HuH-7 (cell line): ENCODE results near the gene EID2.

Experiments used
- DNase-seq: peaks from one replicate; pipeline ENCODE4 v3.0.0; 2011; ENCODE audit warnings: low spot score

Gene EID2

GRCh38 chr19:39533791-39534190 lies 6.2 kb downstream of the EID2 start:
- DNase-seq, result no peak

- DNase-seq, result no peak
These were observed 6.9 kb downstream of the EID2 start for GRCh38 chr19:39533003-39533512.

DNA sequence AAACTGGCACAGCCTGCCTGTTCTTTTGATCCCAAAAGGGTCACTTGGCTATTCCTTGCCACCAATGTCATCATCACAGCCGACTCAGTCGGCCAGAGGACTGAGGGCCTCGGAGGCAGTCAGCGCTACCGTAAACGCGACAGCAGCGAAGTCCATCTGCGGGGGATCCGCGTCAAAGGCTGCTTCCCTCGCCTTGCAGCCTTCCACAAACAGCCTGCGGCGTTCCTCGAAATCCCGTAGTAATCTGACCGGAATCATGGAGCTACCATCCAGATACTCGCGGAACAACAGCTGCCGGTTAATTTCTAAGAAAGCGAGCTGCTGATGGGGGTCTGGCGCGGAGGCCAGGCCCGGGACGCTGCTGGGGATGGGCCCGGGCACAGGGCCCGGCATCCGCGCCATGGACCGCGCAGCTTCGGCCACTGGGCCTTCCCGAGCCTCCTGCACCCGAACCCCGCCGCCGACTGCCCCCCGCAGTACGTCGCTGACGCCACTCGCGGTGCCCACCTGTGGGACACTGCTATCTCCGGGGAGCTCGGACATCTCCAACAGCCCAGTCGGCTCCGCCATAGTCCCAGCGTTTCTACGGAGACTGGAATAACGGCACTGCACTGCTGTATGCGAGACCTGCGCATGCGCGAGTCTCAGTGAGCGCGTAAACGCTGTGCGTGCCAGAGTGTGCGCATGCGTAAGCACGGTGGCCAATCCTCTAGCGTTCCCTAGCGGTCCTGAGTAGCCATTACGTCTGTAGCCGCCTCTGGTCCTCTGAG lies 7.5 kb downstream of the EID2 start, which contains the start of gene EID2B:
Gene EID2B, minus strand, starts transcription at position 620 of the 770 bp plus-strand sequence. Its CDS starts 50 bp downstream, at position 570.
- peak; percentile 98 for DNase-seq

- DNase-seq, result no peak
These were observed 8.1 kb downstream of the EID2 start for GRCh38 chr19:39531834-39532232.

DNA sequence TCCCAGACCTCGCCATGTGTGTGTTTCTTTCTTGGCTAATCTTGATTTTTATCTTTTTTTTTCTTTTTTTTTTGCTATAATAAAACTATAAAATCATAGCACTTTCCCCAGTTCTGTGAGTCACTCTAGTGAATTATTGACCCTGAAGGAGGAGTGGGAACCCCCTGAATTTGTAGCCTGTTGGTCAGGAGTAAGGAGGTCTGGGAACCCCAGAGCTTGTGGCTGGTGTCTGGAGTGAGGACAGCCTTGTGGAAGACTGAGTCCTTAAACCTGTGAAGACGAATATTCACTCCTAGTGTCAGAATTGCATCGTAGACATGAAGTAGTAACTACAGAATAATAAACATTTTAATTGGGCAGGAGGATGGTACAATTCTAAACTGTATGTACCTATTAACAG lies 14.8 kb downstream of the EID2 start:
- DNase-seq, result no peak

DNA sequence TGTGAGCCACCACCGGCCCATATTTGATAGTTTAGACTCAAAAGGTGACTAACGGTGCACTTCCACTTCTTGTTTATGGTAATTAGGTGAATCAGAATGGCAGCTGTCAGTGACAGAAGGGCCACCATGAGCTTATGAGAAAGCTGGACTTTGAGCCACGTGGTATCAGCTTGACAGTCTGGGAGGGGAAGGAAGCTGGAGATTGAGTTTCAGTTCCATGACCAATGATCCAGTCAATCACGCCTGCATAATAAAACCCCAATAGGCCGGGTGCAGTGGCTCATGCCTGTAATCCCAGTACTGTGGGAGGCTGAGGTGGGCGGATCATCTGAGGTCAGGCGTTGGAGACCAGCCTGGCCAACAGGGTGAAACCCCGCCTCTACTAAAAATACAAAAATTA lies 15.5 kb downstream of the EID2 start:
- no peak for DNase-seq

DNA sequence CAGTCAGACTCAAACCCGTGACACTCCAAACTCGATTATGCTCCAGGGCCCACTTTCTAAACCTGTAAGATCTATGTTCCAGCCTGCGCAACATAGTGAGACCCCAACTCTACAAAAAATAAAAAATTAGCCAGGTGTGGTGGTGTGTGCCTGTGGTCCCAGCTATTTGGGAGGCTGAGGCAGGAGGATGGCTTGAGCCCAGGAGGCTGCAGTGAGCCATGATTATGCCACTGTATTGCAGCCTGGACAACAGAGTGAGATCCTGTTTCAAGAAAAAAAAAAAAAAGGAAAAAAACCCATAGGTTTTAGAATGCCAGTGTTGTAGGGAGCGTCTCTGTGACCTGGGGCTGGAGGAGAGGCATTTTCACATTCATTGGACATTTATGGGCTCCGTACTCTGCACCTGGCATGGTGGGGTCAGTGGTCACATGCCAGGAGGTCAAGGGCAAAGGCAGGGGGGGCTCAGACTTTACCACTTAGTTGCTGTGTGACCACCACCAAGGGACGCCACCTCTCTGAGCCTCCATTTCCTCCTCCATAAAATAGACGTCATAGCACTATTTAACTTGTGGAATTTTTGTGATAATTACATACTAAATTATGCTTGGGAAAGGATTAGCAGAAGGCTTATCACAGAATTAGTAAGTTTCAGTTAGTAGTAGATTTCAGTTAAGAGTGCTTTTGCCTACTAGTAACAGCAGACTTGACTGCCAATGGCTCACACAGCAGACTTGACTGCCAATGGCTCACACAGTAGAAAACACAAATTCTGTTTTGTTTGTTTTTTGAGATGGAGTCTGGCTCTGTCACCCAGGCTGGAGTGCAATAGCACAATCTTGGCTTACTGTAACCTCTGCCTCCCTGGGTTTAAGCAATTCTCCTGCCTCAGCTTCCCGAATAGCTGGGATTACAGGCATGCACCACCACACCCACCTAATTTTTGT lies 19.1 kb downstream of the EID2 start:
- no peak for DNase-seq

- no peak for DNase-seq
These were observed 21.0 kb downstream of the EID2 start for GRCh38 chr19:39518975-39519374.

- no peak for DNase-seq
These were observed 21.5 kb downstream of the EID2 start for GRCh38 chr19:39518458-39518857.

GRCh38 chr19:39517432-39517831 lies 22.5 kb downstream of the EID2 start:
- no peak for DNase-seq

GRCh38 chr19:39516270-39516669 lies 23.7 kb downstream of the EID2 start:
- DNase-seq, result no peak

GRCh38 chr19:39515551-39516191 lies 24.3 kb downstream of the EID2 start:
- no peak for DNase-seq

DNA sequence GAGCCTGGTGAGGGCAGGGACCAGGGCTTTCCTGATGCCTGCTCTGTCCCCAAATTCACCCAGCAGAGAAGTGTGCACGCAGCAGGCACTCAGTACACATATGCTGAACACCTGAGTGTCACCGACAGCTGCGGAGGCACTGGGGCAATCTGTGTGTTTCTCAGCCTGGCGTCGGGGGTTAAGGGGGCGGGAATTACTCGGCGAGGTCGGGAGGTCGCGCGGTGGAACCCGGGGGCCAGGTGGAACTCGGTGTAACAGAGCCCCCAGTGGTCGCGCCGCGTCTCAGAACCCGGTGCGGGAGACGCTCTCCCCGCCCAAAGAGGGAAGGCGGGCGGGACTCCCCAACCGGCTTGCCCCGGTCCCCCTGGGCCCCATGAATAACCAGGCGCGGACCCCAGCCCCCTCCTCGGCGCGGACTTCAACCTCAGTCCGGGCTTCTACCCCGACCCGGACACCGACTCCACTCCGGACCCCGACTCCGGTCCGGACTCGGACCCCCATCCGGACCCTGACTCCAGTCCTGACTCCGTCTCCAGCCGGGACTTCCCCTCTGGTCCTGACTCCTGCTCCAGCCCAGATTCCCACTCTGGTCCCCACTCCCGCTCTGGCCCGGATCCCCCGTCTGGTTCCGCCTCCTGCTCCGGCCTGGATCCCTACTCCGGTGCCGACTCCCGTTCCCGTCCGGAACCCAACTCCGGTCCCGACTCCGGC lies 25.0 kb downstream of the EID2 start, which contains the start of gene SELENOV:
Gene SELENOV, plus strand, starts transcription at position 300 of the 711 bp plus-strand sequence. Its CDS starts 74 bp downstream, at position 374.
- no peak for DNase-seq

DNA sequence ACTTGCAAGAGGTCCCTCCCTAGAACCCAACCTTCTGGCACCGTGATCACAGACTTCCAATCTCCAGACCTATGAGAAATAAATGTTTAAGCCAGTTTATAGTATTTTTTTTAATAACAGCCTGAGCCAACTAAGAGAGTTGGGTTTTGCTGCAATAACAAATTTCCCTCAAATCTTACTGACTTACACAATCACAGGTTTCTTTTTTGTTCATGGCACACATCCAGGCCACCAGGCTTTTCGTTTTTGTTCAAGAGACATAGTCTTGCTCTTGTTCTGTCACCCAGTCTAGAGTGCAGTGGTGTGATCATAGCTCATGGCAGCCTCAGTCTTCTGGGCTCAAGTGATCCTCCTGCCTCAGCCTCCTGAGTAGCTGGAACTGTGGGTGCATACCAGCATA lies 27.0 kb downstream of the EID2 start:
- no peak for DNase-seq

GRCh38 chr19:39509233-39509632 lies 30.7 kb downstream of the EID2 start:
- DNase-seq, result no peak

DNA sequence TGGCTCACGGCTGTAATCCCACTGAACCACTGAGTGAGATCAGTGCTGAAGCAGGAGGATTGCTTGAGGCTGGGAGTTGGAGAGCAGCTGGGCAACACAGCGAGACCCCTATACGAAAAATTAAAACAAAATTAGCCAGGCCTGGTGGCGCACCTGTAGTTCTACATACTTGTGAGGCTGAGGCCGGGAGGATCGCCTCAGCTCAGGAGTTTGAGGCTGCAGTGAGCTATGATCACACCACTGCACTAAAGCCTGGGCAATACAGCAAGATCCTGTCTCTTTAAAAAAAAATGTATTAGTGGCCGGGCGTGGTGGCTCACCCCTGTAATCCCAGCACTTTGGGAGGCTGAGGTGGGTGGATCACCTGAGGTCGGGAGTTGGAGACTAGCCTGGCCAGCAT lies 31.3 kb downstream of the EID2 start:
- DNase-seq, result no peak

DNA sequence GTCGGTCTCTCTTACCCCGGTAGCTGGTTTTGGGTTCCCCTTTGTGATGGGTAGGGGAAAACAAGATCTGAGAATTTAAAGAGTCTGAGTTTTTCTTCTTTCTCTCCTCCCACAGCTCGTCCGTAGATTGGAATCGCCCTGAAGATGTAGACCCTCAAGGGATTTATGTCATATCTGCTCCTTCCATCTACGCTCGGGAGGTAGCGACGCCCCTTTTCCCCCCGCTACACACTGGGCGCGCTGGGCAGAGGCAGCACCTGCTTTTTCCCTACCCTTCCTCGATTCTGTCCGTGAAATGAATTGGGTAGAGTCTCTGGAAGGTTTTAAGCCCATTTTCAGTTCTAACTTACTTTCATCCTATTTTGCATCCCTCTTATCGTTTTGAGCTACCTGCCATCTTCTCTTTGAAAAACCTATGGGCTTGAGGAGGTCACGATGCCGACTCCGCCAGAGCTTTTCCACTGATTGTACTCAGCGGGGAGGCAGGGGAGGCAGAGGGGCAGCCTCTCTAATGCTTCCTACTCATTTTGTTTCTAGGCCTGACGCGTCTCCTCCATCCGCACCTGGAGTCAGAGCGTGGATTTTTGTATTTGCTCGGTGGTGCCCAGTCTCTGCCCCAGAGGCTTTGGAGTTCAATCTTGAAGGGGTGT lies 32.1 kb downstream of the EID2 start:
- no peak for DNase-seq

- no peak for DNase-seq
These were observed 32.8 kb downstream of the EID2 start for GRCh38 chr19:39506944-39507714.

DNA sequence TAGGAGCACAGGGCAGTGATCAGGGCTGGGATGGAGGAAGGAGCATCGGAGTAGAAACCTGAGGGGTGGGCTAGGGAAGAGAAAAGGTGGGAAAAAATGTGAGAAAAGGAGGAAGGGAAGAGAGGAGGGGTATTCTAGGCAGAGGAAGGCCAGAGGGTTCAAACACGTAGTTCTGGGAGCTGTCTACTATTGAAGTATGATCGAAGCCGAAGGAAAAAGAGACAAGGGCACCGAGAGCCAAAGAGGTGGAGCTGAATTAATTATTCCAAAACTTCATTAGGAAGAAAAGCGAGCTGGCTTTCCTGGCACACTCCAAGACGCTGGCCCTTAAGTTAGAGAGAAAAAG lies 33.4 kb downstream of the EID2 start:
- DNase-seq, result no peak
